T follicular helper cell (primary cell): ENCODE measurements around the gene TENT4A.

ENCODE experiments used
- DNase-seq: peaks from one replicate; pipeline ENCODE4 v3.0.0-alpha.2; 2020; ENCODE audit warnings: low read depth

TENT4A gene

GRCh38 chr5:6732634-6733410, 19.6 kb downstream of the TENT4A start:
- no peak for DNase-seq

GRCh38 chr5:6733411-6734242, 20.4 kb downstream of the TENT4A start:
- DNase-seq = no peak

- DNase-seq = no peak
Observed at GRCh38 chr5:6734243-6734700, 21.0 kb downstream of the TENT4A start.

- DNase-seq = no peak
Observed at GRCh38 chr5:6734781-6735180, 21.5 kb downstream of the TENT4A start.

- no peak for DNase-seq
Observed at GRCh38 chr5:6736106-6736505, 22.9 kb downstream of the TENT4A start.

GRCh38 chr5:6736524-6737042, 23.4 kb downstream of the TENT4A start:
- DNase-seq = no peak

- DNase-seq = no peak
Observed at GRCh38 chr5:6737043-6737941, 24.1 kb downstream of the TENT4A start.

- no peak for DNase-seq
Observed at GRCh38 chr5:6739603-6740002, 26.4 kb downstream of the TENT4A start.

GRCh38 chr5:6740586-6741150, 27.4 kb downstream of the TENT4A start:
- no peak for DNase-seq

- DNase-seq = no peak
Observed at GRCh38 chr5:6742081-6742758, 29.0 kb downstream of the TENT4A start.

GRCh38 chr5:6743161-6743560, 29.9 kb downstream of the TENT4A start:
- DNase-seq = no peak

- no peak for DNase-seq
Observed at GRCh38 chr5:6744841-6745705, 31.8 kb downstream of the TENT4A start.

- DNase-seq = no peak
Observed at GRCh38 chr5:6745706-6746222, 32.5 kb downstream of the TENT4A start.

GRCh38 chr5:6746244-6746643, 33.0 kb downstream of the TENT4A start:
- DNase-seq = no peak

GRCh38 chr5:6747103-6747502, 33.9 kb downstream of the TENT4A start:
- DNase-seq = no peak

GRCh38 chr5:6748142-6748541, 34.9 kb downstream of the TENT4A start:
- no peak for DNase-seq

- DNase-seq = no peak
Observed at GRCh38 chr5:6749026-6749716, 35.9 kb downstream of the TENT4A start.

- DNase-seq = no peak
Observed at GRCh38 chr5:6750142-6750840, 37.1 kb downstream of the TENT4A start.
